Activated CD8-positive, alpha-beta T cell treated with anti-CD3 and anti-CD28 coated beads for 36 hours (primary cell): ENCODE measurements around the gene BCL2L1. TPM values are rescaled to one million over a fixed set of nuclear protein-coding genes. Genes with fewer than 3 reads are reported as not detected.

ENCODE experiments used
- ATAC-seq: fragments of 200-7000 bp; cut with Tn5 transposase; one replicate; pipeline ENCODE4 v1.10.0; 2021; ENCODE audit warnings: mild to moderate bottlenecking, moderate library complexity
- CTCF ChIA-PET: fragments of 350-600 bp; sonication (Branson Sonifier 250); formaldehyde crosslinking; loops from one replicate; lab custom pipeline; 2021; ENCODE audit warnings: antibody characterized with exemption; lab: Charles Lee
- POLR2A ChIA-PET: fragments of 350-600 bp; sonication (Branson Sonifier 250); formaldehyde crosslinking; loops from one replicate; lab custom pipeline; 2021; ENCODE audit warnings: antibody characterized with exemption; lab: Charles Lee
- DNase-seq: peaks from one replicate; pipeline ENCODE4 v3.0.0-alpha.2; 2020
- H3K27ac Mint-ChIP-seq: one replicate; pipeline ENCODE4 v1.8.0; 2021; ENCODE audit warnings: mild to moderate bottlenecking, mixed read lengths
- H3K27me3 Mint-ChIP-seq: one replicate; pipeline ENCODE4 v1.8.0; 2021; ENCODE audit warnings: mixed read lengths
- H3K36me3 Mint-ChIP-seq: one replicate; pipeline ENCODE4 v1.8.0; 2021; ENCODE audit warnings: low read depth, mixed read lengths
- H3K4me1 Mint-ChIP-seq: one replicate; pipeline ENCODE4 v1.8.0; 2021; ENCODE audit warnings: low read depth, mixed read lengths
- H3K4me3 Mint-ChIP-seq: one replicate; pipeline ENCODE4 v1.8.0; 2021; ENCODE audit warnings: mild to moderate bottlenecking, moderate library complexity, mixed read lengths
- H3K9me3 Mint-ChIP-seq: one replicate; pipeline ENCODE4 v1.8.0; 2021; ENCODE audit warnings: mixed read lengths
- CTCF ChIP-seq: fragments of 200-600 bp; IDR thresholded peaks from one replicate; pipeline ENCODE4 v1.8.0; 2022; ENCODE audit warnings: antibody characterized with exemption, mild to moderate bottlenecking
- intact Hi-C: fragments of 100-400 bp; cut with micrococcal nuclease; formaldehyde crosslinking; loops from one replicate; pipeline ENCODE4 v1.10.0; 2022
- total RNA-seq, 2 experiments: library from RNA; stranded (reverse); gene quantifications; one replicate each; pipeline ENCODE4 v1.2.3, GENCODE V29; 2021

The BCL2L1 gene
- total RNA-seq, 2 experiments from 2014 or later, result 182 TPM

DNA sequence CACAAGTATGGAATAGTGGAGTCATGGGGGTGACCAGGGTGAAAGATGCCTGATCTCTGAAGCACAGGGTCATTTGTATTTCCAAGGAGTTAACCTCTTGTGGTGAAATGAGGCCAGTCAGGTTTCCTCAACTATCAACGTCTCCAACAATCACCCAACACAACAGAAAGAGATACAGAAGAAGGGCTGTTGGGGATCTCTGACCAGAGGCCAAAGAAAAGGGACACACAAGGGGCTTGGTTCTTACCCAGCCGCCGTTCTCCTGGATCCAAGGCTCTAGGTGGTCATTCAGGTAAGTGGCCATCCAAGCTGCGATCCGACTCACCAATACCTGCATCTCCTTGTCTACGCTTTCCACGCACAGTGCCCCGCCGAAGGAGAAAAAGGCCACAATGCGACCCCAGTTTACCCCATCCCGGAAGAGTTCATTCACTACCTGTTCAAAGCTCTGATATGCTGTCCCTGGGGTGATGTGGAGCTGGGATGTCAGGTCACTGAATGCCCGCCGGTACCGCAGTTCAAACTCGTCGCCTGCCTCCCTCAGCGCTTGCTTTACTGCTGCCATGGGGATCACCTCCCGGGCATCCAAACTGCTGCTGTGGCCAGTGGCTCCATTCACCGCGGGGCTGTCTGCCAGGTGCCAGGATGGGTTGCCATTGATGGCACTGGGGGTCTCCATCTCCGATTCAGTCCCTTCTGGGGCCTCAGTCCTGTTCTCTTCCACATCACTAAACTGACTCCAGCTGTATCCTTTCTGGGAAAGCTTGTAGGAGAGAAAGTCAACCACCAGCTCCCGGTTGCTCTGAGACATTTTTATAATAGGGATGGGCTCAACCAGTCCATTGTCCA lies 1.0 kb downstream of the BCL2L1 start:
- Mint-ChIP-seq H3K4me1 (peaks cover 13% of the 10 kb centered on the region), H3K9me3 (no peaks in the 10 kb centered on the region), H3K36me3 (peaks cover 57% of the 10 kb centered on the region), H3K4me3 (peak overlapping the region; percentile 97), H3K27ac (peak overlapping the region; percentile 97), H3K27me3 (no peaks in the 10 kb centered on the region)
- no peak for TF ChIP-seq CTCF
- intact Hi-C loops, result loop anchor here (2.0 kb wide), 1 partner anchor 61 kb away; no protein-coding TSS in a partner anchor
- POLR2A ChIA-PET, result interaction anchor here (1.0 to 10.5 kb wide), 6 partner anchors 10 to 484 kb away, joined by 3 to 107 read pairs (median 22); no protein-coding TSS in a partner anchor
- ATAC-seq, result no peak
- peak; percentile 46 for DNase-seq
- CTCF ChIA-PET, result interaction anchor here (1.2 to 10.1 kb wide), 7 partner anchors 22 to 153 kb away, joined by 4 to 333 read pairs (median 38); no protein-coding TSS in a partner anchor

- peak overlapping the region; percentile 97 for H3K27ac Mint-ChIP-seq
- no peaks in the 10 kb centered on the region for H3K9me3 Mint-ChIP-seq
- ATAC-seq, result no peak
- intact Hi-C loops, result no loop called here
- peaks cover 66% of the 10 kb centered on the region for H3K36me3 Mint-ChIP-seq
- H3K4me3 Mint-ChIP-seq, result peak overlapping the region; percentile 97
- CTCF ChIA-PET, result interaction anchor here (1.0 to 10.1 kb wide), 9 partner anchors 21 to 151 kb away, joined by 3 to 333 read pairs (median 27); no protein-coding TSS in a partner anchor
- H3K4me1 Mint-ChIP-seq, result peaks cover 20% of the 10 kb centered on the region
- TF ChIP-seq CTCF, result peak; percentile 27
- DNase-seq, result peak; percentile 57
- POLR2A ChIA-PET, result interaction anchor here (0.8 to 10.5 kb wide), 7 partner anchors 9 to 62 kb away, joined by 3 to 107 read pairs (median 5); no protein-coding TSS in a partner anchor
- no peaks in the 10 kb centered on the region for H3K27me3 Mint-ChIP-seq
Observed at GRCh38 chr20:31720486-31721407, 1.9 kb downstream of the BCL2L1 start.

DNA sequence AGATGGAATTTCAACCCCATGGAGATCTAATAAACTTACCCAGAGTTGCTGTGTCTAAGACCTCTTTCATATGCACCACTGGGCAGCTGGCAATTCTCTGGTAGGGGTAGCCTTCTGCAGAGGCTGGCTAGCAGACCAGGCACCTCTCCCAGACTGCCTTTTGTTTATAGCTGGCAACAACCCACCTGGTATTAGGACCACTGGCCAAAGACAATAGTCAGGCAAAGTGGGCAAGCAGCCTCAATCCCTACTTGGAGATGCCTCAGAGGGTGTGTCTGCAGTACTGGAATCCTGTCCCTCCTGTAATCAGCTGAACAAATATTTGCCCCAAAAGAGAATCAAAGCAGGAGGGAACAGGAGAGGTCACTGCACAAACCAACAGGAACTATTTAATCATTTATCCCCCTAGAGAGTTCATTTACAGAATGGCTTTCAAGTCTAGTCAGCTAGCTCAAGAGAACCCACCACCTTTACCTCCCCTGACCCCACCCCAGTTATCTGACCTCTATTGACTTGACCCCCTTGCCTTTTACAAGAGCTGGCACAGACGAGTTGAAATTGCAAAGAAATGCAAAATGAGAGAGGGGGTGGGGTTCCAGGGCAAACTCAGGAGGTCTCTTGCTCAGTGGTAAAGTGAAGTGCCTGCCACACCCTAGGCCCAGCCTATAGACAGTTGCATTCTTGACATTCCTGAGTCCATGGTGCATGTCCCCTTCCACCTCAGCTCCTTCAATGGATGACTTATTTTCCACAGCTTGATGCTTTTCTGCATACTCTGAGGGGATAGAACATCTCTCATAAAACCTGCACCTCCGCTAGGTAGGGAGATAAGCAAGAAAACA lies 2.8 kb downstream of the BCL2L1 start:
- peaks cover 74% of the 10 kb centered on the region for H3K36me3 Mint-ChIP-seq
- ChIA-PET CTCF (interaction anchor here (0.5 to 10.1 kb wide), 13 partner anchors 19 to 1022 kb away, joined by 3 to 333 read pairs (median 4); no protein-coding TSS in a partner anchor), POLR2A (interaction anchor here (0.8 to 10.5 kb wide), 8 partner anchors 8 to 66 kb away, joined by 3 to 107 read pairs (median 6); no protein-coding TSS in a partner anchor)
- intact Hi-C loops, result no loop called here
- peak overlapping the region; percentile 97 for H3K27ac Mint-ChIP-seq
- DNase-seq (no peak), ATAC-seq (no peak)
- H3K27me3 Mint-ChIP-seq, result no peaks in the 10 kb centered on the region
- TF ChIP-seq CTCF, result no peak
- H3K4me1 Mint-ChIP-seq, result peaks cover 27% of the 10 kb centered on the region
- peak overlapping the region; percentile 97 for H3K4me3 Mint-ChIP-seq
- H3K9me3 Mint-ChIP-seq, result no peaks in the 10 kb centered on the region

GRCh38 chr20:31718952-31719643 lies 3.6 kb downstream of the BCL2L1 start:
- peak overlapping the region; percentile 97 for H3K27ac Mint-ChIP-seq
- peaks cover 82% of the 10 kb centered on the region for H3K36me3 Mint-ChIP-seq
- no peaks in the 10 kb centered on the region for H3K9me3 Mint-ChIP-seq
- ATAC-seq (no peak), DNase-seq (peak; percentile 25)
- TF ChIP-seq CTCF, result no peak
- no peaks in the 10 kb centered on the region for H3K27me3 Mint-ChIP-seq
- H3K4me3 Mint-ChIP-seq, result peak overlapping the region; percentile 97
- intact Hi-C loops, result no loop called here
- ChIA-PET CTCF (interaction anchor here (1.1 to 10.1 kb wide), 8 partner anchors 18 to 106 kb away, joined by 3 to 333 read pairs (median 4); no protein-coding TSS in a partner anchor), POLR2A (interaction anchor here (0.6 to 10.5 kb wide), 6 partner anchors 19 to 65 kb away, joined by 3 to 107 read pairs (median 6); no protein-coding TSS in a partner anchor)
- peaks cover 34% of the 10 kb centered on the region for H3K4me1 Mint-ChIP-seq
